Neural cell (in vitro differentiated cells): ENCODE data around the gene OGFOD2. TPM values are rescaled to one million over a fixed set of nuclear protein-coding genes. Genes with fewer than 3 reads are reported as not detected.

Experiments
- H2AFZ ChIP-seq: fragments of 200-600, 300-800 bp; sonication (generic), shearing (Covaris generic); 2 replicates; pipeline ENCODE4 v1.6.0; 2014; ENCODE audit warnings: low read depth, mild to moderate bottlenecking, antibody characterized with exemption, low read length, moderate library complexity
- H3F3A ChIP-seq: fragments of 200-600 bp; shearing (Covaris generic); 2 replicates; pipeline ENCODE4 v1.6.1; 2016; ENCODE audit warnings: mild to moderate bottlenecking, moderate library complexity, mixed read lengths, antibody characterized with exemption, low read length; ENCODE audit not compliant: insufficient read depth, poor library complexity, severe bottlenecking
- H3K27ac ChIP-seq: fragments of 200-600, 300-800 bp; sonication (generic), shearing (Covaris generic); 2 replicates; pipeline ENCODE4 v1.5.1; 2014; ENCODE audit warnings: mild to moderate bottlenecking, low read length, moderate library complexity
- H3K27me3 ChIP-seq: fragments of 300-800, 200-600 bp; sonication (generic), shearing (Covaris generic); 2 replicates; pipeline ENCODE4 v1.6.0; 2014; ENCODE audit warnings: mild to moderate bottlenecking, low read depth, low read length, moderate library complexity; ENCODE audit not compliant: insufficient read depth
- H3K36me3 ChIP-seq: fragments of 300-800, 200-600 bp; sonication (generic), shearing (Covaris generic); 2 replicates; pipeline ENCODE4 v1.5.1; 2014; ENCODE audit warnings: mild to moderate bottlenecking, antibody characterized with exemption, low read length, moderate library complexity; ENCODE audit not compliant: insufficient read depth
- H3K4me2 ChIP-seq: fragments of 300-800, 200-600 bp; sonication (generic), shearing (Covaris generic); 2 replicates; pipeline ENCODE4 v1.6.0; 2014; ENCODE audit warnings: mild to moderate bottlenecking, low read length
- H3K4me3 ChIP-seq: fragments of 300-800, 200-600 bp; sonication (generic), shearing (Covaris generic); 2 replicates; pipeline ENCODE4 v1.5.1; 2014; ENCODE audit warnings: mild to moderate bottlenecking, low read length, moderate library complexity
- H3K79me2 ChIP-seq: fragments of 200-600 bp; shearing (Covaris generic); replicated peaks from 2 replicates; pipeline ENCODE4 v1.6.0; 2014; ENCODE audit warnings: mild to moderate bottlenecking, low read length, moderate library complexity; ENCODE audit not compliant: insufficient read depth
- H3K9ac ChIP-seq: fragments of 300-800, 200-600 bp; sonication (generic), shearing (Covaris generic); 2 replicates; pipeline ENCODE4 v1.6.1; 2016; ENCODE audit warnings: mild to moderate bottlenecking, low read length, mixed read lengths
- H3K9me2 ChIP-seq: fragments of 200-600 bp; shearing (Covaris generic); 2 replicates; pipeline ENCODE4 v1.6.1; 2016; ENCODE audit warnings: mild to moderate bottlenecking, low read length, mixed read lengths; ENCODE audit not compliant: insufficient read depth
- H3K9me3 ChIP-seq: fragments of 200-600, 300-800 bp; sonication (generic), shearing (Covaris generic); 2 replicates; pipeline ENCODE4 v1.6.1; 2016; ENCODE audit warnings: mild to moderate bottlenecking, mixed run types, low read length, moderate library complexity, mixed read lengths
- H4K20me1 ChIP-seq: fragments of 200-600 bp; shearing (Covaris generic); 2 replicates; pipeline ENCODE4 v1.6.1; 2016; ENCODE audit warnings: mild to moderate bottlenecking, mixed run types; ENCODE audit not compliant: insufficient read depth
- CTCF ChIP-seq: fragments of 450-650 bp; IDR thresholded peaks from 2 replicates; pipeline ENCODE4 v1.5.1; 2014; ENCODE audit warnings: antibody characterized with exemption, mild to moderate bottlenecking, moderate library complexity; ENCODE audit not compliant: poor library complexity, severe bottlenecking
- EP300 ChIP-seq: fragments of 450-650 bp; conservative IDR thresholded peaks from 2 replicates; pipeline ENCODE4 v1.6.1; 2014; ENCODE audit warnings: antibody characterized with exemption, mild to moderate bottlenecking, moderate library complexity; ENCODE audit not compliant: poor library complexity, severe bottlenecking
- EZH2 ChIP-seq: fragments of 200-600, 300-800 bp; shearing (Covaris generic), sonication (generic); IDR thresholded peaks from 2 replicates; pipeline ENCODE4 v1.6.1; 2014; ENCODE audit warnings: antibody characterized with exemption, low read length, borderline replicate concordance, mild to moderate bottlenecking; ENCODE audit not compliant: insufficient read depth, poor library complexity, severe bottlenecking
- MXI1 ChIP-seq: fragments of 450-650 bp; conservative IDR thresholded peaks from 2 replicates; pipeline ENCODE4 v1.6.1; 2014; ENCODE audit warnings: antibody characterized with exemption, mild to moderate bottlenecking; ENCODE audit not compliant: poor library complexity, severe bottlenecking
- POLR2AphosphoS5 ChIP-seq: IDR thresholded peaks from 2 replicates; pipeline ENCODE4 v1.6.1; 2012
- RAD21 ChIP-seq: fragments of 450-650 bp; conservative IDR thresholded peaks from 2 replicates; pipeline ENCODE4 v1.6.1; 2014; ENCODE audit warnings: antibody characterized with exemption, mild to moderate bottlenecking, moderate library complexity
- SMC3 ChIP-seq: fragments of 450-650 bp; conservative IDR thresholded peaks from 2 replicates; pipeline ENCODE4 v1.6.1; 2014; ENCODE audit warnings: antibody characterized with exemption, mild to moderate bottlenecking, moderate library complexity; ENCODE audit not compliant: poor library complexity
- TAF1 ChIP-seq: IDR thresholded peaks from 2 replicates; pipeline ENCODE4 v1.6.1; 2012; ENCODE audit warnings: low read depth
- polyA minus RNA-seq: library from RNA; depleted of rRNA, polyadenylated mRNA; stranded (reverse); fragments of >200 nt; gene quantifications from 2 replicates; pipeline ENCODE4 v1.2.3, GENCODE V29; 2014
- polyA plus RNA-seq: library from polyadenylated mRNA; depleted of rRNA; stranded (reverse); fragments of >200 nt; gene quantifications from 2 replicates; pipeline ENCODE4 v1.2.3, GENCODE V29; 2014
- TF ChIP-seq, protein P1 (sequence below): IDR thresholded peaks from 2 replicates; pipeline ENCODE4 v1.6.1; 2012; ENCODE audit warnings: borderline replicate concordance

Gene OGFOD2
- 27.8 and 43.2 TPM in 2 replicates for polyA plus RNA-seq
- 10.1 and 12.7 TPM in 2 replicates for polyA minus RNA-seq

DNA sequence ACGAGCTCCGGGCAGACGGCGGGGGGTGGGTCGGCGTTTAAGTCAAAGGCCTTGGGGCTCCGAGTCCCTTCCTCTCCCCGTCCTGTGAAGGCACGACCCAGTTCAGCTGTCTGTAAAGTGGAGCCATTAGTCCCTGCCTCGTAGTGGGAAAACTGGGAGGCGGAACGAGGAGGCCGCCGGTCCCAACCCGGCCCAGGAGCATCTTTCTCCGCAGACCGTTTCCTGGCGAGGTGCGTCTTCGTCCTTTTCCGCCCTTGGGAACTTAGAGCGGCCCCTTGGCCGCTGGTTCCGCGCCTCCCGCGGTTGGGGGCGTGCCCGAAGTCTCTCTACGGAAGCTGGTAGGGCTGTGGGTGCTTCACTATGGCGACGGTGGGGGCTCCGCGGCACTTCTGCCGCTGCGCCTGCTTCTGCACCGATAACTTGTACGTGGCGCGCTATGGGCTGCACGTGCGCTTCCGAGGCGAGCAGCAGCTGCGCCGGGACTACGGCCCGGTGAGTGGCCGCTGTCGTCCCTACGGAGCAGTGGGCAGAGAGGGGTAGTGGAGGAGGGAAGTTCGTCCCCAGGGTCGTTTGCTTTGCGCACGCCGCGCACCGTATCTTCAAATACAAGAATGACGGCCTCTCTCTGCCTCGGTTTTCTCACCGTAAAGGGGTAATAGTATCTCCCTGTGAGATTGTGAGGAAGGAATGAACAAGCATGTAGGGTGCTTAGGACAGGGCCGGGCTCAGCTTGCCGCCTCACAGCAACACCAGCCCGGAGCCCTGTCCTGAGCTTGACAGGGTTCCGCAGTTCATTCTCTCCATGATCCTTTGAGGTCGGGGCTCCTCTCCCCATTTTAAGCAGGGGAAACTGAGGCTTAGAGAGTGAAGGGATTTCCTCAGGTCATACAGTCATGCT, at the start of gene OGFOD2:
Gene OGFOD2 (plus strand): TSS at position 353 of the 898 bp plus-strand sequence. CDS start 8 bp downstream, at position 361.
- Histone ChIP-seq H3K4me2 (peak within 1 kb of the TSS; percentile 82), H3F3A (no peaks in the 10 kb centered on the region), H3K27ac (peak within 1 kb of the TSS; percentile 100), H3K9me2 (no peaks in the 10 kb centered on the region), H3K4me3 (peak within 1 kb of the TSS; percentile 99), H3K9ac (peak within 1 kb of the TSS; percentile 99), H3K79me2 (peaks cover 7% of the 10 kb centered on the region), H4K20me1 (no peaks in the 10 kb centered on the region), H3K27me3 (no peaks in the 10 kb centered on the region), H3K36me3 (no peaks in the 10 kb centered on the region), H2AFZ (peak within 1 kb of the TSS; percentile 99), H3K9me3 (no peaks in the 10 kb centered on the region)
- TF ChIP-seq SMC3 (peak; percentile 66), EP300 (no peak), POLR2AphosphoS5 (no peak), EZH2 (no peak), CTCF (no peak), RAD21 (peak; percentile 64), MXI1 (peak; percentile 99), TAF1 (no peak)
- TF ChIP-seq, protein P1, sequence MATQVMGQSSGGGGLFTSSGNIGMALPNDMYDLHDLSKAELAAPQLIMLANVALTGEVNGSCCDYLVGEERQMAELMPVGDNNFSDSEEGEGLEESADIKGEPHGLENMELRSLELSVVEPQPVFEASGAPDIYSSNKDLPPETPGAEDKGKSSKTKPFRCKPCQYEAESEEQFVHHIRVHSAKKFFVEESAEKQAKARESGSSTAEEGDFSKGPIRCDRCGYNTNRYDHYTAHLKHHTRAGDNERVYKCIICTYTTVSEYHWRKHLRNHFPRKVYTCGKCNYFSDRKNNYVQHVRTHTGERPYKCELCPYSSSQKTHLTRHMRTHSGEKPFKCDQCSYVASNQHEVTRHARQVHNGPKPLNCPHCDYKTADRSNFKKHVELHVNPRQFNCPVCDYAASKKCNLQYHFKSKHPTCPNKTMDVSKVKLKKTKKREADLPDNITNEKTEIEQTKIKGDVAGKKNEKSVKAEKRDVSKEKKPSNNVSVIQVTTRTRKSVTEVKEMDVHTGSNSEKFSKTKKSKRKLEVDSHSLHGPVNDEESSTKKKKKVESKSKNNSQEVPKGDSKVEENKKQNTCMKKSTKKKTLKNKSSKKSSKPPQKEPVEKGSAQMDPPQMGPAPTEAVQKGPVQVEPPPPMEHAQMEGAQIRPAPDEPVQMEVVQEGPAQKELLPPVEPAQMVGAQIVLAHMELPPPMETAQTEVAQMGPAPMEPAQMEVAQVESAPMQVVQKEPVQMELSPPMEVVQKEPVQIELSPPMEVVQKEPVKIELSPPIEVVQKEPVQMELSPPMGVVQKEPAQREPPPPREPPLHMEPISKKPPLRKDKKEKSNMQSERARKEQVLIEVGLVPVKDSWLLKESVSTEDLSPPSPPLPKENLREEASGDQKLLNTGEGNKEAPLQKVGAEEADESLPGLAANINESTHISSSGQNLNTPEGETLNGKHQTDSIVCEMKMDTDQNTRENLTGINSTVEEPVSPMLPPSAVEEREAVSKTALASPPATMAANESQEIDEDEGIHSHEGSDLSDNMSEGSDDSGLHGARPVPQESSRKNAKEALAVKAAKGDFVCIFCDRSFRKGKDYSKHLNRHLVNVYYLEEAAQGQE: peak; percentile 79

DNA sequence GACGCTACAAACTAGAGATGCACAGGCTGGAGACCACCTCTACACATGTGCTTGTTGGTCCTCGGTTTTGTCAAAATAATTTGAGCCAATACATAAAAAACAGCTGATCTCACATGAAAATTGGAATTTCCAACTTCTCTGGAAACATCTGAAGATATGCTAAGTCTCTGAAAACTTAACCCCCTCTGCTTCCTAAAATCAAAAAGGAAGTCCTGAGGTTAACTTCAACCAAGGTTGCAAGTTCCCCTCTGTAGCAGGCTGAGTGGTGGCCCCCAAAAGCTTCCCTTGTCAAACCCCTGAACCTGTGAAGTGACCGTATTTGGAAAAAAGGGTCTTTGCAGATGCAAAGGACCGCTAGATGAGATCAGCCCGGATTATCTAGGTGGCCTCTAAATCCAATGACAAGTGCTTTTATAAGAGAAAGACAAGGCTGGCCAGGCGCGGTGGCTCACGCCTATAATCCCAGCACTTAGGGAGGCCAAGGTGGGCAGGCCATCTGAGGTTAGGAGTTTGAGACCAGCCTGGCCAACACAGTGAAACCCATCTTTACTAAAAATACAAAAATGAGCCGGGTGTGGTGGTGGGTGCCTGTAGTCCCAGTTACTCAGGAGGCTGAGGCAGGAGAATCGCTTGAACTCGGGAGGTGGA, 47.2 kb upstream of the OGFOD2 start:
- H3K36me3 ChIP-seq: no peaks in the 10 kb centered on the region
- H3K79me2 ChIP-seq: no peaks in the 10 kb centered on the region
- H2AFZ ChIP-seq: no peak overlapping the region
- no peaks in the 10 kb centered on the region for H3K27me3 ChIP-seq
- no peaks in the 10 kb centered on the region for H4K20me1 ChIP-seq
- no peak for TF ChIP-seq CTCF
- no peak overlapping the region for H3K27ac ChIP-seq
- H3K9ac ChIP-seq: no peak overlapping the region
- H3K4me3 ChIP-seq: no peak overlapping the region
- H3K9me3 ChIP-seq: no peaks in the 10 kb centered on the region
- no peaks in the 10 kb centered on the region for H3K9me2 ChIP-seq
- H3K4me2 ChIP-seq: no peak overlapping the region
- no peaks in the 10 kb centered on the region for H3F3A ChIP-seq
